Stimulated activated CD8-positive, alpha-beta memory T cell treated with anti-CD3 and anti-CD28 coated beads, Interleukin-15, amount 100 ng/mL, for 48 hours (primary cell): Measurements from ENCODE around the gene LINC00237.

Source experiments
- DNase-seq, 2 donors: peaks; one replicate each; pipeline ENCODE4 v3.0.0-alpha.2; 2020; ENCODE audit warnings: low read depth in 2 of 2

The LINC00237 gene

GRCh38 chr20:21047981-21048380, 58.2 kb downstream of the LINC00237 start:
- no peak for DNase-seq

- no peak for DNase-seq
Measured at GRCh38 chr20:21046413-21047070, 59.6 kb downstream of the LINC00237 start.
